Tibial nerve (tissue), 3 donors: ENCODE results near the gene GSK3B.

ENCODE experiments used
- EP300 ChIP-seq, 2 donors: sonication (generic); formaldehyde crosslinking; IDR thresholded peaks; one replicate each; pipeline ENCODE4 v1.6.1; 2017; ENCODE audit warnings: antibody characterized with exemption in 2 of 2, mild to moderate bottlenecking in 1 of 2
- POLR2A ChIP-seq, 2 donors: fragments of 450-650 bp; IDR thresholded peaks; one replicate each; pipeline ENCODE4 v1.6.1; 2017; ENCODE audit warnings: antibody characterized with exemption in 2 of 2, mild to moderate bottlenecking in 2 of 2, moderate library complexity in 2 of 2

- TF ChIP-seq EP300 (IDR thresholded peaks at IDR 0.05) (no peak), POLR2A (IDR thresholded peaks at IDR 0.05) (no peak)
These were observed 264.8 kb downstream of the GSK3B start for GRCh38 chr3:119829420-119829819.
